Stimulated activated CD8-positive, alpha-beta memory T cell treated with anti-CD3 and anti-CD28 coated beads, Interleukin-15, amount 100 ng/mL, for 4 hours (primary cell): ENCODE data around the gene LRRC8E.

Experiments
- DNase-seq, 2 donors: peaks; one replicate each; pipeline ENCODE4 v3.0.0-alpha.2; 2020; ENCODE audit warnings: low read depth in 2 of 2

The LRRC8E gene

GRCh38 chr19:7888145-7888825 is at the start of gene LRRC8E:
Gene LRRC8E, plus strand, starts transcription at chr19:7888510. Its CDS starts 7,094 bp downstream, at chr19:7895604.
- no peak for DNase-seq

- DNase-seq, result no peak
These were observed 48.8 kb upstream of the LRRC8E start for GRCh38 chr19:7839476-7839875.

GRCh38 chr19:7840629-7841028 is 47.7 kb upstream of the LRRC8E start:
- no peak for DNase-seq

GRCh38 chr19:7841751-7842660 is 46.3 kb upstream of the LRRC8E start:
- no peak for DNase-seq

- no peak for DNase-seq
These were observed 45.5 kb upstream of the LRRC8E start for GRCh38 chr19:7842661-7843294.

GRCh38 chr19:7843521-7843920 is 44.8 kb upstream of the LRRC8E start:
- no peak for DNase-seq

GRCh38 chr19:7844405-7844804 is 43.9 kb upstream of the LRRC8E start:
- no peak for DNase-seq

GRCh38 chr19:7844951-7845350 is 43.4 kb upstream of the LRRC8E start:
- DNase-seq, result no peak

- no peak for DNase-seq
These were observed 42.7 kb upstream of the LRRC8E start for GRCh38 chr19:7845390-7846154.

GRCh38 chr19:7846155-7846646 is 42.1 kb upstream of the LRRC8E start:
- no peak for DNase-seq

- DNase-seq, result no peak
These were observed 40.6 kb upstream of the LRRC8E start for GRCh38 chr19:7847664-7848063.

GRCh38 chr19:7848779-7849457 is 39.4 kb upstream of the LRRC8E start:
- DNase-seq, result no peak

- DNase-seq, result no peak
These were observed 38.7 kb upstream of the LRRC8E start for GRCh38 chr19:7849631-7849999.

GRCh38 chr19:7850000-7850813 is 38.1 kb upstream of the LRRC8E start:
- DNase-seq, result no peak

GRCh38 chr19:7850945-7851622 is 37.2 kb upstream of the LRRC8E start:
- no peak for DNase-seq

- no peak for DNase-seq
These were observed 36.4 kb upstream of the LRRC8E start for GRCh38 chr19:7851623-7852500.

GRCh38 chr19:7852851-7853769 is 35.2 kb upstream of the LRRC8E start:
- DNase-seq, result no peak

GRCh38 chr19:7853770-7854128 is 34.6 kb upstream of the LRRC8E start:
- DNase-seq, result no peak
